Measurements from ENCODE around the gene RXFP4.

The RXFP4 gene

DNA sequence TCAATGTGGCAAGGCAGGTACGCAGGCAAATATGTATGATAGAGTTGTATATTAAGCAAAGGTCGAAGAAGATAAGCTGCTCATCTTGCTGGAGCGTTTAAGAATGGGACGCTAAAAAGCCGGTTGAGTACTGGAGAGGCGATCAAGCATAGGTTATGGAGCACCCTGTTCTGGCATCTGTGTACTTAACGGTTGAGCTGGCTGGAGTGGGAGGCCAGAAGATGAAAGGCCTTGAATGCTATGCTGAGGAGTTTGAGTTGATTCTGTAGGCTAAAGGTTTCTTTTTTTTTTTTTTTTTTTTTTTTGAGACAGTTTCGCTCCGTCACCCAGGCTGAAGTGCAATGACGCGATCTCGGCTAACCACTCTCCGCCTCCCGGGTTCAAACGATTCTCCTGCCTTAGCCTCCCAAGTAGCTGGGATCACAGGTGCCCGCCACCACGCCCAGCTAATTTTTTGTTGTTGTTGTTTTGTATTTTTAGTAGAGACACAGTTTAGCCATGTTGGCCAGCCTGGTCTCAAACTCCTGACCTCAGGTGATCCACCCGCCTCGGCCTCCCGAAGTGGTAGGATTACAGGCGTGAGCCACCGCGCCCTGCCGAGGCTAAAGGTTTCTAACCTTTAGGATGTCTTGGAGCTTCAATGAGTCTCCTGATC lies 6.4 kb upstream of the RXFP4 start:
- no peak for DNase-seq (ENCODE audit: low read depth in 2 of 2)
- TF ChIP-seq, protein P1, sequence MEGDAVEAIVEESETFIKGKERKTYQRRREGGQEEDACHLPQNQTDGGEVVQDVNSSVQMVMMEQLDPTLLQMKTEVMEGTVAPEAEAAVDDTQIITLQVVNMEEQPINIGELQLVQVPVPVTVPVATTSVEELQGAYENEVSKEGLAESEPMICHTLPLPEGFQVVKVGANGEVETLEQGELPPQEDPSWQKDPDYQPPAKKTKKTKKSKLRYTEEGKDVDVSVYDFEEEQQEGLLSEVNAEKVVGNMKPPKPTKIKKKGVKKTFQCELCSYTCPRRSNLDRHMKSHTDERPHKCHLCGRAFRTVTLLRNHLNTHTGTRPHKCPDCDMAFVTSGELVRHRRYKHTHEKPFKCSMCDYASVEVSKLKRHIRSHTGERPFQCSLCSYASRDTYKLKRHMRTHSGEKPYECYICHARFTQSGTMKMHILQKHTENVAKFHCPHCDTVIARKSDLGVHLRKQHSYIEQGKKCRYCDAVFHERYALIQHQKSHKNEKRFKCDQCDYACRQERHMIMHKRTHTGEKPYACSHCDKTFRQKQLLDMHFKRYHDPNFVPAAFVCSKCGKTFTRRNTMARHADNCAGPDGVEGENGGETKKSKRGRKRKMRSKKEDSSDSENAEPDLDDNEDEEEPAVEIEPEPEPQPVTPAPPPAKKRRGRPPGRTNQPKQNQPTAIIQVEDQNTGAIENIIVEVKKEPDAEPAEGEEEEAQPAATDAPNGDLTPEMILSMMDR (IDR thresholded peaks at IDR 0.05; ENCODE audit: low read depth, low read length): no peak

DNA sequence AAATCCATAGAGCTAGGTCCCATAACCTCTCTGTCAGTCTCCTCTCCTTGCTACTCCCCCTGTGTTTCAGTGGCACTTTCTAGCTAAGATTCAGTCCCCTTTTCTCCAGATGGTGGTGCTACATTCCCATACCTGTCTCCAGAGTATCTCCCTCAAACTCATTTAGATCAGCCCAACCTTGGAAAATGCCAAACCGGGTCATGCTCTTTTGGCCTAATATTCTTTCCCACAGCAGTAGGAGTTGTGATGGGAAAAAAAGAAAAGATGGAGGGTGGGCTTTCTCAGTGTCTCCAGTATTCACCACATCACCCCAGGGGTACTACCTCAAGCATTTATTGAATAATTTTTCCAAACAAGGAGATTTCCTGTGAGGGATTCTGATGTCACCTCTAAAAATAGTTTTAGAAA lies 3.2 kb upstream of the RXFP4 start:
- no peak overlapping the region for H3K4me3 ChIP-seq (replicated peaks in 1 of 2; ENCODE audit: low read depth in 2 of 2, low read length in 2 of 2)
- peak; percentile 80 to 83 for DNase-seq (ENCODE audit: low read depth in 2 of 2)
- TF ChIP-seq, protein P1 (IDR thresholded peaks at IDR 0.05; ENCODE audit: low read depth, low read length): peak; percentile 65

More for the DNA sequence above, 6.4 kb upstream of the RXFP4 start:
- H3K4me3 ChIP-seq (replicated peaks in 1 of 2; ENCODE audit: low read depth in 2 of 2, low read length in 2 of 2): peak overlapping the region; percentile 74 to 88

DNA sequence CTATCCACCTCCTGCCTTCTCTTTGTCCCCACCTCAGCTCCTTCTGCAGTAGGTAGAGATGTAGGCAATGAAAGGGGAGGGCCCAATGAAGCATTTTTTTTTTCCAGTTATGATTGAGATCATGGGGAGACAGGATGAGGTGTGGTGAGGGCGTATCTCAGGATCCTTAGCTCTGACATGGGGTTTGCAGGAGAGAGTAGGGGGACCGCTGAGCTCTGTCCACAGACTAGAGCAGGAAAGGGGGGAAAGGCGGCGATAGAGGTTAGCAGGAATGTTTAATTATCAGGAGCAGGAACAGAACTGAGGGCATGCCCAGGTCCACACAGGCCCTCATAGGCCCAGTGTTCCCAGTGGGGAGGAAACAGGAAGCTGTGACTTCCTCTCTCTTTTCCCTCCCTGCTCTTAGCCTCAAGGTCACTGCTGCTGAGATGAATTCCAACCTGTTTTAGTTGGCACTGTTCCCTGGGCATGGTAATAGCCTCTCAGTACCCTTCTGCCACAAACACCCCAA lies 901 bp upstream of the RXFP4 start:
- H3K4me3 ChIP-seq (replicated peaks in 1 of 2; ENCODE audit: low read depth in 2 of 2, low read length in 2 of 2): no peak overlapping the region
- peak; percentile 64 to 72 for DNase-seq (ENCODE audit: low read depth in 2 of 2)
- TF ChIP-seq, protein P1 (IDR thresholded peaks at IDR 0.05; ENCODE audit: low read depth, low read length): no peak

- DNase-seq (ENCODE audit: low read depth in 2 of 2): no peak
- TF ChIP-seq, protein P1 (IDR thresholded peaks at IDR 0.05; ENCODE audit: low read depth, low read length): no peak
- no peak overlapping the region for H3K4me3 ChIP-seq (replicated peaks in 1 of 2; ENCODE audit: low read depth in 2 of 2, low read length in 2 of 2)
Observed at GRCh38 chr1:155941845-155942531, 550 bp downstream of the RXFP4 start.

DNA sequence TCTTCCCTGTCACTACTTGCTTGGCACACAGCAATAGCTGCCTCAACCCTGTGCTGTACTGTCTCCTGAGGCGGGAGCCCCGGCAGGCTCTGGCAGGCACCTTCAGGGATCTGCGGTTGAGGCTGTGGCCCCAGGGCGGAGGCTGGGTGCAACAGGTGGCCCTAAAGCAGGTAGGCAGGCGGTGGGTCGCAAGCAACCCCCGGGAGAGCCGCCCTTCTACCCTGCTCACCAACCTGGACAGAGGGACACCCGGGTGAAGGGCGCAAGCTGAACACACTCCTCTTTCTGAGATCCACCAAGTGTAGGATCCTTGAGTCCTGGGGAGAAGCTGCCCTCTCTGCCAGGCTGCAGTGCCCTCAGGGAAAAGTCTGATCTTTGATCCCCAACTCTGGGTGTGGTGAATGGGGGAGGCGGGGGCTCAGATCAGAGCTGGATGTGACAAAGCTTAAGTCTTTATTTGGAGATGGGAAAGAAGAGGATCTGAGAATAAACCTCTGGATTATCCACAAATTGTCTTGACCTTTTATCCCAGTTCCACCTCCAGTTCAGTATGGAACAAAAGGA lies 1.2 kb downstream of the RXFP4 start:
- TF ChIP-seq, protein P1 (IDR thresholded peaks at IDR 0.05; ENCODE audit: low read depth, low read length): no peak
- no peak for DNase-seq (ENCODE audit: low read depth in 2 of 2)
- H3K4me3 ChIP-seq (replicated peaks in 1 of 2; ENCODE audit: low read depth in 2 of 2, low read length in 2 of 2): no peak overlapping the region

GRCh38 chr1:155944444-155944799 lies 3.0 kb downstream of the RXFP4 start:
- TF ChIP-seq, protein P1 (IDR thresholded peaks at IDR 0.05; ENCODE audit: low read depth, low read length): no peak
- no peak overlapping the region for H3K4me3 ChIP-seq (replicated peaks in 1 of 2; ENCODE audit: low read depth in 2 of 2, low read length in 2 of 2)
- no peak for DNase-seq (ENCODE audit: low read depth in 2 of 2)
